ENCODE data around the gene PSD2. TPM values are rescaled to one million over a fixed set of nuclear protein-coding genes. Genes with fewer than 3 reads are reported as not detected.

PSD2 gene
- total RNA-seq, 5 donors from 2014 or later (not counting 1 experiment from before 2014, with no cell fraction given): 0.07 to 0.15 (median 0.09) TPM; not detected in 2

Other genes with a start within 250 kb of the PSD2 start
- gene UBE2D2, start 234.5 kb upstream of the PSD2 start, total RNA-seq: 100 to 1,000 TPM; 138 to 176 (median 152) TPM
- 1 to 10 TPM; 5.1 to 7.6 (median 6.2) TPM for gene CXXC5, start 147.5 kb upstream of the PSD2 start, total RNA-seq
- under 1 TPM in 4 of 5 donors, not detected in 1; 0.12 to 0.15 (median 0.12) TPM for gene NRG2, start 247.5 kb downstream of the PSD2 start, total RNA-seq